ENCODE results near the gene ZP3.
"Not testable (repeated sequence)": the region's sequence is repeated elsewhere in the genome, so short reads cannot be mapped to it uniquely, and the experiment has no call there.

The ZP3 gene

DNA sequence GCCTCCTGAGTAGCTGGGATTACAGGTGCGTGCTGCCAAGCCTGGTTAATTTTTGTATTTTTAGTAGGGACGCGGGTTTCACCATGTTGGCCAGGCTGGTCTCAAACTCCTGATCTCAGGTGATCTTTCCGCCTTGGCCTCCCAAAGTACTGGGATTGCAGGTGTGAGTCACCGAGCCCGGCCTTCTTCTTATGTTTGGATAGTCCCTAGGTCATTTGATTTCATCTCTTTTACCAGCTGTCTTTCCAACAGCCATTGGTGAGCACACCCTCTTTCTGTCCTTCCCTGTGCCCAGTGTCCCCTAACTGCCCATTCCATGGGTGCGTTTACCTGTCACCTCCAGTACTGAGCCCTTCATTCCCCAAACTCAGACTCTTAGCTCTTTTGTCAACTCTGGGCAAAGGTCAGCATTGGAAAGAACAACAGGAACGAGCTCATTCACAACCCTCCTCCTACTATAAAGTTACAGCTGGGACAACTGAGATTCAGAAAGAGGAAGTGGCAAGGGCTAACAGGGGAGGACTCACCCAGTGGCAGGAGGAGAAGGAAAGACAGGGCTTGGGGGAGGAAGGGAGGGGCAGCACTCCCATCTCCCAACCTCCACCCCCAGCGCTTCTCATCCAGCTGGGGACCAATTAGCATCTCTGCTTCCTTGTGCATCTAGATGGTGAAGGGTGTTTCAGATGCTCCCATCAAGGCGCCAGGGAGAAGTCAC lies 20.8 kb upstream of the ZP3 start:
- in situ Hi-C loops (cut with MboI; ENCODE audit: low sequenced_read_pairs) = no loop called here

DNA sequence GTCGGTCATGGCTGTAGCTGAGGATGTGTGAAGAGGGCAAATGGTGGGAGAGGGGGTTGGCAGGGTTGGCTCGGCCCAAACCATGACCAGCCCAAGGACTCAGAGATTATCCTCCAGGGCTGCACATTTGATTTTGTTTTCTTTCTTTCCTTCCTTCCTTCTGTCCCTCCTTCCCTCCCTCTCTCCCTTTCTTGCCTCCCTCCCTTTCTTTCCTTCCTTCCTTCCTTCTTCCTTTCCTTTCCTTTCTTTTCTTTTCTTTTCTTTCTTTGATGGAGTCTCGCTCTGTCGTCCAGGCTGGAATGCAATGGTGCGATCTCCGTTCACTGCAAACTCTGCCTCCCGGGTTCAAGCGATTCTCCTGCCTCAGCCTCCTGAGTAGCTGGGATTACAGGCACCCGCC lies 19.0 kb upstream of the ZP3 start:
- in situ Hi-C loops (cut with MboI; ENCODE audit: low sequenced_read_pairs) = no loop called here

- in situ Hi-C loops (cut with MboI; ENCODE audit: low sequenced_read_pairs) = no loop called here
Measured at GRCh38 chr7:76407718-76408117, 17.0 kb upstream of the ZP3 start.

GRCh38 chr7:76408121-76408560 lies 16.6 kb upstream of the ZP3 start:
- in situ Hi-C loops (cut with MboI; ENCODE audit: low sequenced_read_pairs) = no loop called here

- in situ Hi-C loops (cut with MboI; ENCODE audit: low sequenced_read_pairs) = no loop called here
Measured at GRCh38 chr7:76409537-76409936, 15.2 kb upstream of the ZP3 start, which contains the start of gene SSC4D. TSS of gene SSC4D (minus strand) at chr7:76409697. CDS start at chr7:76404439, 5,258 bp downstream.

DNA sequence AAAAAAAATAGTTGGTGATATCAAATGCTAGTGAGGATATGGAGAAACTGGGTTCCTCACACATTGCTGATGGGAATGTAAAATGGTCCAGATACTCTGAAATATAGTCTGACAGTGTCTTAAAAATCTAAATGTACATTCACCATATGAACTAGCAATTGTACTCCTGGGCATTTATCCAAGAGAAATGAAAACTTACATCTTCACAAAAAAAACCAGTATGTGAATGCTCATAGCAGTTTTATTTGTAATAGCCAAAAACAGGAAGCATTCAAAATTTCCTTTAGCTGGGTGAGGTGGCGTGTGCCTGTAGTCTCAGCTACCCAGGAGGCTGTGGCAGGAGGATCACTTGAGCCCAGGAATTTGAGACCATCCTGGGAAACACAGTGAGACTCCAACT lies 13.1 kb upstream of the ZP3 start:
- in situ Hi-C loops (cut with MboI; ENCODE audit: low sequenced_read_pairs) = no loop called here

DNA sequence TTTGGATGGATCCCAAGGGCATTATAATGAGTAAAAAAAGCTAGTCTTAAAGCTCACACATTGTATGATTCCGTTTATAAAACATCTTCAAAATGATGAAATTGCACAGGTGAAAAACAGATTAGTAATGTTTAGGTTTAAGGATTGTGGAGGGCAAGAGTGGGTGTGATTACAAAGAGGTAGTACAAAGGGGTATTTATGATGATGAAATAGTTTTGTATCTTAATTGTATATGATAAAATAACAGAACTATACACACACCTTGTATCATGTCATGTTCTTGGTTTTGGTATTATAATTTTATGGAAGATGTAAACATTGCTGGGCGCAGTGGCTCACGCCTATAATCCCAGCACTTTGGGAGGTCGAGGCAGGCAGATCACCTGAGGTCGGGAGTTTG lies 12.5 kb upstream of the ZP3 start:
- in situ Hi-C loops (cut with MboI; ENCODE audit: low sequenced_read_pairs) = no loop called here

DNA sequence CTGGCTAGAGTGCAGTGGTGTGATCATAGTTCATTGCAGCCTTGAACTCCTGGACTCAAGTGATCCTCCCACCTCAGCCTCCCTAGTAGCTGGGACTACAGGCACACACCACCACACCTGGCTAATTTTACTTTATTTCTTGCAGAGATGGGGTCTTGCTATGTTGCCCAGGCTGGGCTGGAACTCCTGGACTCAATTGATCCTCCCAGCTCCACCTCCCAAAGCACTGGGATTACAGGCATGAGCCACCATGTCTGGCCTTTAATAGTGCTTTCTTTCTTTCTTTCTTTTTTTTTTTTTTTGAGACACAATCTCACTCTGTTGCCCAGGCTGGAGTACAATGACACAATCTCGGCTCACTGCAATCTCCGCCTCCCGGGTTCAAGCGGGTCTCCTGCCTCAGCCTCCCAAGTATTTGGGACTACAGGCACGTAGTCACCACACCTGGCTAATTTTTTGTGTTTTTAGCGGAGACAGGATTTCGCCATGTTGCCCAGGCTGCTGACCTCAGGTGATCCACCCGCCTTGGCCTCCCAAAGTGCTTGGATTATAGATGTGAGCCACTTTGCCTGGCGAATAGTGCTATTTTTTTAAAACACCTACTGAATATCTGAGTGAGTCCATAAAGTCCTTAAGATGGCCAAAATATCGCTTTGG lies 7.0 kb upstream of the ZP3 start:
- in situ Hi-C loops (cut with MboI; ENCODE audit: low sequenced_read_pairs) = not testable (repeated sequence)

DNA sequence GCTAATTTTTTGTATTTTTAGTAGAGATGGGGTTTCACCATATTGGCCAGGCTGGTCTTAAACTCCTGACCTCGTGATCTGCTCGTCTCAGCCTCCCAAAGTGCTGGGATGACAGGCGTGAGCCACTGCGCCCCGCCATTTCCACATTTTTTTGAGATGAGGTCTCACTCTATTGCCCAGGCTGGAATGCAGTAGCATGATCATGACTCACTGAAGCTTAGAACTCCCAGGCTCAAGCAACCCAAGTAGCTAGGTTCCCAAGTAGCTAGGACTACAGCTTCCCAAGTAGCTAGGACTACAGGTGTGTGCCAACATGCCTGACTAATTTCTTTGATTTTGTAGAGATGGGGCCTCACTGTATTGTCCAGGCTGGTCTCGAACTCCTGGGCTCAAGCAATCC lies 3.7 kb upstream of the ZP3 start:
- in situ Hi-C loops (cut with MboI; ENCODE audit: low sequenced_read_pairs) = not testable (repeated sequence)

DNA sequence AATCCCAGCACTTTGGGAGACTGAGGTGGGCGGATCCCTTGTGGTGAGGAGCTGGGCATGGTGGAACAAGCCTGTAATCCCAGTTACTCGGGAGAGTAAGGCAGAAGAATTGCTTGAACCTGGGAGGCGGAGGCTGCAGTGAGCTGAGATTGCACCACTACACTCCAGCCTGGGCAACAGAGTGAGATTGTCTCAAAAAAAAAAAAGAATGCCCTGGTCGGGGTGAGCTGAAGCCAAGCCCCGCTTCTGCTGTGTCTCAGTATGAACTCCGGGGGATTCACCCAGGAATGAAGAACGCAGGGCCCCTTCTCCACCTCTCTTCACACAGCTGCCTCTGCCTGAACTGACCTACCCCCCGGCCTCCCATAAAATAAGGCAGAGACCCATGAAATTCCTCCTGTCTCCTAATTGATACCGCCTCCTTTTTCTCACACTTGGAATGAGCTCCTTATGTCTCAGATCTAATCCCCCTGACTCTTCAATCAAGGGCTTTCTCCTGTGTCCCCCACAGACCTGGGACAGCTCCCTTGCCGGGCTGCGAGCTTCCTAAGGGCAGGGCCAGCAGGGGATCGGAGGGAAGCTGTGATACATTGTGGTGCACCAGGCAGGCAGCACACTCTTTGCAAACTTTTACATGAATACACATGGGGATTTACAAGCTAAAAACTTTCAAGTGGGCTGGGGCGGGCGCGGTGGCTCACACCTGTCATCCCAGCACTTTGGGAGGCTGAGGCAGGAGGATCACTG lies 911 bp upstream of the ZP3 start:
- in situ Hi-C loops (cut with MboI; ENCODE audit: low sequenced_read_pairs) = no loop called here

- in situ Hi-C loops (cut with MboI; ENCODE audit: low sequenced_read_pairs) = no loop called here
Measured at GRCh38 chr7:76425156-76425555, 406 bp downstream of the ZP3 start.

- in situ Hi-C loops (cut with MboI; ENCODE audit: low sequenced_read_pairs) = not testable (repeated sequence)
Measured at GRCh38 chr7:76425558-76425957, 808 bp downstream of the ZP3 start.

DNA sequence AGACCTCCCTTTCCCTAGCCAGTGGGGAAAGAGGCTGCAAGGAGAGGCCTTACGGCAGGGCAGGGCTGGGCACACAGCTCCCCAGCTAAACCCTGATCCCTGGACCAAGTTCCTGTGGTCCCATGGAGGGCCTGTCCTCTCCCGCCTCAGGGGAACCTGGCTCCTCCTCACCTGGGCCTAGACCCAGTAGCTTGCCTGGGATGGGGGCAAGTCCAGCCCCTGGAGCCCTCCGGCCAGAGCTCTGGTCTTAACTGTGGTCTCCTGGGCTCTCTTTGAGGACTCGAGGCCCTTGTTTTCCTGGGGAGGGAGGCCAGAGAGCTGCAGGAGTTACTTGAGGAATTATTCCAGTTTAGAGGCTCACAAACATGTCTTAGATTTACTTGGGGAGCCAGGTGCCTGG lies 1.5 kb downstream of the ZP3 start:
- in situ Hi-C loops (cut with MboI; ENCODE audit: low sequenced_read_pairs) = no loop called here

DNA sequence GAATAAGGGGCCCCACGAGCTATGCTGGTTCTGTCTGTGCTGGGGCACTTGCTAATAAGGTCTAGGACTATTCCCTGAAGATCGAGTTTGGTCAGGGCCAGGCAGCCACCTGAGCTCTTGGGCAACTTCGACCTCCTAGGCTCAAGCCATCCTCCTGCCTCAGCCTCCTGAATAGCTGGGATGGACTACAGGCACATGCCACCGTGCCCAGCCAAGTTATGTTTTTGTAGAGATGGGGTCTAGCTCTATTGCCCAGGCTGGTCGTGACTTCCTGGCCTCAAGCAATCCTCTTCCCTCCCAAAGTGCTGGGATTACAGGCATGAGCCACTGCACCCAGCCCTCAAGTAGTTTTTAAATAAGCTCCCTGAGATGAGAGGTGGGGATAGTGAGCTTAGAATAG lies 2.9 kb downstream of the ZP3 start:
- in situ Hi-C loops (cut with MboI; ENCODE audit: low sequenced_read_pairs) = no loop called here

- in situ Hi-C loops (cut with MboI; ENCODE audit: low sequenced_read_pairs) = no loop called here
Measured at GRCh38 chr7:76428149-76428823, 3.5 kb downstream of the ZP3 start.

DNA sequence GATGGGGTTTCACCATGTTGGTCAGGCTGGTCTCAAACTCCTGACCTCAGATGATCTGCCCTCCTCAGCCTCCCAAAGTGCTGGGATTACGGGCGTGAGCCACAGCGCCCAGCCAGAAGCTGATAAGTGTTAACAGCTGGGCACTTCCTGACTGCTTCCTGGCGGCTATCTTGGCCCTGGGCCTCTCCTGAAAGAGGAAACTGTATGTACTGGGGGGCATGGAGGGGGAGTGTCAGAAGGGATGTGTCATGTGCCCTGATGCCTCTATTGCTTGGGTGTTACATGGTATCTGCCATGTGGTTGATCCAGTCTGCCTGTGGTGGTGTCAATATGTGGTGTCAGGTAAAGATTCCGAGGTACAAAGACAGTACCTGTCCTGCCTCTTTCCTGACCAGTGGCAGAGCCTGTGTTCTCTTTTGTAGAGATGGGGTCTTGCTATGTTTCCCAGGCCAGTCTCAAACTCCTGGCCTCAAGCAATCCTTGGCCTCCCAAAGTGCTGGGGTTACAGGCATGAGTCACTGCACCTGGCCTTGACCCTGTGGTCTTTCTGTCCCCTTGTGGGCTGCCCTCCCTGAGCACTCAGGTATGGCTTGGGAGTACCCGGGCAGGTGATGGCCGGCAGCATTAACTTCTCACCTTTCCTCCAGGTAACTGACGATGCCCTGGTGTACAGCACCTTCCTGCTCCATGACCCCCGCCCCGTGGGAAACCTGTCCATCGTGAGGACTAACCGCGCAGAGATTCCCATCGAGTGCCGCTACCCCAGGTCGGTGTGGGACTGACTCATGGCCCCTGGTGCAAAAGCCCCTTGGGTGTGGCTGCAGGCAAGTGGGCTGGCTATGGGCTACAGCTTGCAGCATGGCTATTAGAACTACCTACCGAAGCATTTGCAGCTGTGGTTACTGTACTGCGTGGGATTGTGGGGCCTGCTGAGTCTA lies 4.4 kb downstream of the ZP3 start:
- in situ Hi-C loops (cut with MboI; ENCODE audit: low sequenced_read_pairs) = no loop called here

DNA sequence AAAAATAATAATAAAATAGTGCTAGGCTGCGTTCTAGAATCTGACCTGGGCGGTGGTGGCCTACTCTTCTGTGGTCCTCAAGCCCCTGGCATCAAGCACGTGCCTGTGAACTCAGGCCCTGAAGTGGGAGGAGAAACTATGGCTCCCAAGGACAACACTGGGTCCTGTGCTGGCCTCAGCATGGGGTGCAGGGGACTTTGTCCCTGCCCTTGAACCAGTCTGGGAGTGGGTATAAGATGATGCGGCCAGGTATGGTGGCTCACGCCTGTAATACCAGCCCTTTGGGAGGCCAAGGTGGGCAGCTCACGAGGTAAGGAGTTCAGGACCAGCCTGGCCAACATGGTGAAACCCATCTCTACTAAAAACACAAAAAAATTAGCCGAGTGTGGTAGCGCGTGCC lies 5.5 kb downstream of the ZP3 start:
- in situ Hi-C loops (cut with MboI; ENCODE audit: low sequenced_read_pairs) = no loop called here

- in situ Hi-C loops (cut with MboI; ENCODE audit: low sequenced_read_pairs) = no loop called here
Measured at GRCh38 chr7:76430836-76431235, 6.1 kb downstream of the ZP3 start.

GRCh38 chr7:76437873-76438272 lies 13.1 kb downstream of the ZP3 start:
- in situ Hi-C loops (cut with MboI; ENCODE audit: low sequenced_read_pairs) = not testable (repeated sequence)

Measured in HL-60/S4 treated with retinoic acid at 250 ng/mL for 4 days and 3 days (cell line).